Lung (tissue), 12 donors: ENCODE measurements around the gene C10orf53. TPM values are rescaled to one million over a fixed set of nuclear protein-coding genes. Genes with fewer than 3 reads are reported as not detected.

Source experiments
- ATAC-seq: fragments of 200-7000 bp; cut with Tn5 transposase; one replicate; pipeline ENCODE4 v1.9.1; 2020; ENCODE audit warnings: moderate number of reproducible peaks; ENCODE audit not compliant: insufficient read depth, low FRiP score
- DNase-seq, 3 donors: peaks; one replicate each; pipeline ENCODE4 v3.0.0-alpha.2; 2013 to 2017
- H3K27ac ChIP-seq, 2 donors: one replicate each; pipeline ENCODE4 v1.5.1; 2013; ENCODE audit warnings: mild to moderate bottlenecking in 2 of 2, moderate library complexity in 2 of 2, control low read depth in 1 of 2, inconsistent platforms in 1 of 2, low read depth in 1 of 2, low read length in 1 of 2
- H3K27me3 ChIP-seq, 3 donors: one replicate each; pipeline ENCODE4 v1.5.1; 2013; ENCODE audit warnings: low read length in 2 of 3; ENCODE audit not compliant: control insufficient read depth in 3 of 3, insufficient read depth in 3 of 3
- H3K36me3 ChIP-seq, 4 donors: one replicate each; pipeline ENCODE4 v1.5.1; 2013; ENCODE audit warnings: low read length in 4 of 4, mild to moderate bottlenecking in 1 of 4, moderate library complexity in 1 of 4; ENCODE audit not compliant: control insufficient read depth in 4 of 4, insufficient read depth in 4 of 4
- H3K4me1 ChIP-seq, 5 donors: one replicate each; pipeline ENCODE4 v1.5.1; 2013; ENCODE audit warnings: low read length in 5 of 5, mild to moderate bottlenecking in 2 of 5, moderate library complexity in 1 of 5; ENCODE audit not compliant: control insufficient read depth in 5 of 5, insufficient read depth in 5 of 5
- H3K4me3 ChIP-seq: one replicate; pipeline ENCODE4 v1.5.1; 2013; ENCODE audit warnings: mild to moderate bottlenecking, control low read depth, moderate library complexity
- H3K9ac ChIP-seq, 2 donors: one replicate each; pipeline ENCODE4 v1.5.1; 2013; ENCODE audit warnings: low read length in 2 of 2, control low read depth in 1 of 2; ENCODE audit not compliant: insufficient read depth in 1 of 2
- H3K9me3 ChIP-seq, 4 donors: one replicate each; pipeline ENCODE4 v1.5.1; 2013; ENCODE audit warnings: low read length in 3 of 4, mild to moderate bottlenecking in 1 of 4, moderate library complexity in 1 of 4; ENCODE audit not compliant: control insufficient read depth in 4 of 4, insufficient read depth in 3 of 4
- CTCF ChIP-seq: IDR thresholded peaks from 2 replicates; pipeline ENCODE4 v1.5.1; 2012; ENCODE audit warnings: mild to moderate bottlenecking; ENCODE audit errors: control extremely low read depth, extremely low read depth
- WGBS, 2 donors: extraction: QIAGEN DNeasy Blood & Tissue Kit; methylation state at CpG; one replicate each; pipeline ENCODE4 v1.1.7; 2013; 5-methylcytosine and 5-hydroxymethylcytosine counted together
- polyA plus RNA-seq, 2 donors: library from polyadenylated mRNA; stranded (reverse); fragments of 200-250 nt; gene quantifications; one replicate each; pipeline ENCODE4 v1.2.1, GENCODE V29; 2013
- total RNA-seq, 2 donors: library from RNA; depleted of rRNA in 1 of 2; stranded (reverse); fragments of >200 nt in 1 of 2; gene quantifications; one replicate each; pipeline ENCODE4 v1.2.1, GENCODE V29; 2014 to 2021
- donor health status: control.
- donor health status: control.
- donor health status: Bipolar disorder and iron deficiency.
- donor health status: healthy.
- donor health status: DM: yes; HTN: yes; CAD: no.

Gene C10orf53
- total and polyA plus RNA-seq, 4 donors, result 0.09 to 0.11 TPM; not detected in 2

DNA sequence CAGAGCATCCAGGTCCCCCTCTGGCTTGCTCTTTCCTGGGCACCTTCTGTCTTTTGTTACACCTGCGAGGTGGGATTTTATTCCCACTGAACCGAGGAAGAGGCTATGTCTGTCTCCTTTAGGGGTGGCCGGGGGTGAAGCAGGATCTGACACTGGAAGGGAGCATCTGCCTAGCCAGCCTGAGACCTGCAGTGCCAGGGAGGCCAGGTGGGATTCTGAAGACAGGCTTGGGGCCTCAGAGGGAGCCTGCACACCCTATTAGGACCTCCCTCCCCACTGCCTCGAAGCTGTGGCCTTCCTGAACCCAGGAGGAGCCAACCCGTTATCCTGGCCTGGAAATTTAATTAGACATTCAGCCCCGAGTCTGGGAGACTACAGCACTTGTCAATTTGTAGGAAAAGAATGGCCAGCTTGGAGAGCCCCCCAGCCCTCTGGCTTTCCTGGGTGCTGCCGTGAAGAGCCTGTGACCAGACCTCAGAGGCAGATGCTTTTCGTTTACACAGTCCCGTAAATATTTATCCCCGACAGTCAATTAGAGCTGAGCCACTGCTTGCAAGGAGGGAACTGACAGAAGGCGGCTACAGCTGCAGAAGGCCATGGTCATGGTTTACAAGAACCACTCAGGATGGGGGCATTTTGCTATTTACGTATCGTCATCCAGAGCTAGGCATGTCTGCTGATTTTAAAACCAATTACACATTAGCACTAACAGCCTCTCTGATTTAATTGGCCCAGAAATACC, 46.0 kb upstream of the C10orf53 start:
- ATAC-seq (no peak), DNase-seq (peak; percentile 57 to 73 (median 69))
- H3K9ac ChIP-seq, result no peak overlapping the region
- no peak overlapping the region for H3K27ac ChIP-seq
- peaks cover 0 to 3% (median 0%) of the 10 kb centered on the region in 4 donors for H3K9me3 ChIP-seq
- TF ChIP-seq CTCF, result no peak
- WGBS, 2 donors, result 44 to 63% methylated on average over 13 of the region's 13 CpGs
- H3K4me1 ChIP-seq, result peaks cover 0 to 3% (median 0%) of the 10 kb centered on the region in 5 donors
- peaks cover 0 to 25% (median 0%) of the 10 kb centered on the region in 3 donors for H3K27me3 ChIP-seq
- no peaks in the 10 kb centered on the region for H3K36me3 ChIP-seq
- H3K4me3 ChIP-seq, result no peak overlapping the region

GRCh38 chr10:49634069-49634660, 45.3 kb upstream of the C10orf53 start:
- Histone ChIP-seq H3K36me3 (no peaks in the 10 kb centered on the region), H3K9me3 (peaks cover 0 to 3% (median 0%) of the 10 kb centered on the region in 4 donors), H3K4me3 (no peak overlapping the region), H3K9ac (no peak overlapping the region), H3K4me1 (peaks cover 0 to 3% (median 0%) of the 10 kb centered on the region in 5 donors), H3K27me3 (peaks cover 0 to 27% (median 0%) of the 10 kb centered on the region in 3 donors), H3K27ac (no peak overlapping the region)
- DNase-seq, result no peak
- ATAC-seq, result no peak
- no peak for TF ChIP-seq CTCF
- 77 to 84% methylated on average over 8 of the region's 8 CpGs for WGBS, 2 donors

- H3K36me3 ChIP-seq, result no peaks in the 10 kb centered on the region
- no peak for TF ChIP-seq CTCF
- no peaks in the 10 kb centered on the region for H3K4me1 ChIP-seq
- no peak overlapping the region for H3K27ac ChIP-seq
- no peak overlapping the region for H3K4me3 ChIP-seq
- no peak overlapping the region for H3K9ac ChIP-seq
- no peak for ATAC-seq
- DNase-seq, result no peak
- 89 to 92% methylated on average over 3 of the region's 3 CpGs for WGBS, 2 donors
- H3K9me3 ChIP-seq, result peaks cover 0 to 5% (median 0%) of the 10 kb centered on the region in 4 donors
- H3K27me3 ChIP-seq, result peaks cover 0 to 21% (median 3%) of the 10 kb centered on the region in 3 donors
Measured at GRCh38 chr10:49642311-49642710, 37.1 kb upstream of the C10orf53 start.
